Measurements from ENCODE around the gene DNAJC8.
A peak's percentile ranks its signal among the peaks of the same experiment; 100 is the strongest.

DNAJC8 gene, protein sequence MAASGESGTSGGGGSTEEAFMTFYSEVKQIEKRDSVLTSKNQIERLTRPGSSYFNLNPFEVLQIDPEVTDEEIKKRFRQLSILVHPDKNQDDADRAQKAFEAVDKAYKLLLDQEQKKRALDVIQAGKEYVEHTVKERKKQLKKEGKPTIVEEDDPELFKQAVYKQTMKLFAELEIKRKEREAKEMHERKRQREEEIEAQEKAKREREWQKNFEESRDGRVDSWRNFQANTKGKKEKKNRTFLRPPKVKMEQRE

DNA sequence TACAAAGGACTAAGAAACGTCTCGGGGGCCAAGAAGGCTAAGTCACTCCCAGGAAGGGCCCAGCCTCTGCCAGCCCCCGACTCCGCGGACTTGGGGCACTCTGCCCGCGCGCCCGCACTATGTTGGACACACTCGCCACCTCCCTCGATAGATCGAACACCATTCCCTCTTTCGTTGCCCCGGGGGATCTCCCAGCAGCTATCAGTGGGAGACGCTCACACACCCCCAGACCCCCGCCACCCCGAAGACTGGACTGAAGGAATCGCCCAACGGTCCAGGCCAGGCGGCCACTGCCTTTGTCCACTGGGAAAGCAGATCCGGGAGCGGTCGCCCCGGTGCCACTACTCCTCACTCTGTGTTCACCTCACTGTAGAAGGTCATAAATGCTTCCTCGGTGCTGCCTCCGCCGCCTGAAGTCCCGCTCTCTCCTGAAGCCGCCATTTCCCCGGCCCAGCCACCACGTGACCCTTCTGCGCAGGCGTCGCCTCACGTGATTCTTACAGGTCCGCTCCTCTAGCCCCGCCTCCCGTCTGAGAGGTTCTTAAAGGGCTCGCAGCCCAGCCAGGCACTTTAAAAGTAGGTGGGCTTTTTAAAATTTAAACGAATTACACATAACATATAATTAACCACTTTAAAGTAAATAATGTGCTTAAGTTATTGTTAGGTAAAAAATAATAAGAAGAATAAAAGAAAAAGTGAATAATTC, at the start of gene DNAJC8:
TSS of gene DNAJC8 (minus strand) at position 472 of the 706 bp plus-strand sequence. CDS start at position 441, 31 bp downstream.
- FAIRE-seq = peak; percentile 61

DNA sequence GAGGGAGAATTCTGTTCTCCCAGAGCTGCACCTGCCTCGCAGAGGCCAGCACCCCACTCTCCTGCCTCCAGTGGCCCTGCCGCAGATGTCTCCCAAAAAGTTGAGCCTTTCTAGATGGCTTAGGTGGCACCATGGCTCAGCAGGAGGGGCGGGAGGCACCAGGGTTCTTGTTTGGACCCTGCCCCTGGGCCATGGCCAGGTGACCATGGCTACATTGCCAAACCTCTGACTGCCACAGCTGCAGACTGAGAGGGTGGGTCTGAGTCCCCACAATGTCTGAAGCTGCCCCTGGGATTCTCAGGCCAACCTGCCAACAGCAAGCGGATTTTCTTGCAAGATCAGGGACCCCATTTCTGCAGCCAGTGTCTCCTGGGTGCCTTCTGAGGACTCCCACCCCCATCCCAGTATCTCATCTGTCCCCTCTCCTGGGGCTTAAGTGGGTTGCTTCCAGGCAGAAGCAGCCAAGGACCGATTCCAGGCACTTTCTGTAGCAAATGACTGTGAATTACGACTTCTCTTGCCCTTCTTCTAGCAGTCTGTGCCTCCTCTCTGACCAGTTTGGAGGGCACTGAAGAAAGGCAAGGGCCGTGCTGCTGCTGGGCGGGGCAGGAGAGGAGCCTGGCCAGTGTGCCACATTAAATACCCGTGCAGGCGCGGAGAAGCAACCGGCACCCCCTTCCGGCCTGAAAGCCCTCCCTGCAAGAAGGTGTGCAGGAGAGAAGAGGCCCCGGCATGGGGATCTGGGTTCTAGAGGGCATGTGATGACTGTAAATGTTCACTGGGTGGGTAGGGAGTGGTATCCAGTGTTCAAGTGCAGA, 49.0 kb upstream of the DNAJC8 start:
- FAIRE-seq = no peak

DNA sequence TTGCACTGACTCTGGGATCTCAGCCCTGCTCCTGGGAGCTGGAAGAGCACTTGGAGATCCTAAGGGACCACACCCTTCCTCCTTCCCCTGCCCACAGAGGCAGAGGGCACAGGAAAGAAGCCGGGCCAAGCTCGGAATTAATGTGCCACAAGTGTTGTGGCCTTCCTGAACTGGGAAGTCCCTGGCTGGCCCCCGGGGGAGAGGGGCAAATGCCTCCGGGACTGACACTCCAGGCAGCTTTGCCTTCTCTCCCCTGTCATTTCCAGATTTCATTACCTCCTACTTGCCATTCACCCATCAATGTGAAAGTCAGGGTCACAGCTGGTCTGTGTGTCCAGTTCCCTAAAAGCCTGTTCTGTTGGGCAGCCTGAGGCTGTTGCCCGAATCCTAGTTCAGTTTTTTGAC, 48.1 kb upstream of the DNAJC8 start:
- no peak for FAIRE-seq

DNA sequence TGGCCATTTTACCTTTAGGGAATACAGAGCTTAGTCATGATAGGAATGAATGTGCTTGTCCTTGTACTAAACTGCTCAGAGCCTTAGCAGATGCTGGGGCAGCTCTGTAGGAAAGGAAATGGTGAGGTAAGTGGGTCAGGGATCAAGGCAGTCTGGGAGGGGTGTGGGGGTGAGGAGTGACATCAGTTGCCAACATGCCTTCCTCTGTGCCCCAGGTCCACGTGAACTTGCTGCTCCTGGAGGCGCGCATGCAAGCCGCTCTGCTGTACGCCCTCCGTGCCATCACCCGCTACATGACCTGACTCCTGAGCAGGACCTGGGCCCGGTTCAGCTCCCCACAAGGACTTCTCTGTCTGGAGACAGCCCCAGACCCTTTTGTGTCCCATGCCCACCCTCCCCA, 47.7 kb upstream of the DNAJC8 start:
- FAIRE-seq = no peak

DNA sequence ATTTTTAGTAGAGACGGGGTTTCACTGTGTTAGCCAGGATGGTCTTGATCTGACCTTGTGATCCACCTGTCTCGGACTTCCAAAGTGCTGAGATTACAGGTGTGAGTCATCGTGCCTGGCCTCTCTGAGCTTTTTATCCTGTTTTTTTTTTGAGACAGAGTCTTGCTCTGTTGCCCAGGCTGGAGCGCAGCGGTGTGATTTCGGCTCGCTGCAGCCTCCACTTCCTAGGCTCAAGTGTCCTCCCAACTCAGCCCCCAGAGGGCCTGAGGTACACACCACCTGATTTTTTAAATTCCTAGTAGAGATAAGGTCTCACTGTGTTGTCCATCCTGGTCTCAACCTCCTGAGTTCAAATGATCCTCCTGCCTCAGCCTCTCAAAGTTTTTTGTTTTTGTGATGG, 46.9 kb upstream of the DNAJC8 start:
- no peak for FAIRE-seq

DNA sequence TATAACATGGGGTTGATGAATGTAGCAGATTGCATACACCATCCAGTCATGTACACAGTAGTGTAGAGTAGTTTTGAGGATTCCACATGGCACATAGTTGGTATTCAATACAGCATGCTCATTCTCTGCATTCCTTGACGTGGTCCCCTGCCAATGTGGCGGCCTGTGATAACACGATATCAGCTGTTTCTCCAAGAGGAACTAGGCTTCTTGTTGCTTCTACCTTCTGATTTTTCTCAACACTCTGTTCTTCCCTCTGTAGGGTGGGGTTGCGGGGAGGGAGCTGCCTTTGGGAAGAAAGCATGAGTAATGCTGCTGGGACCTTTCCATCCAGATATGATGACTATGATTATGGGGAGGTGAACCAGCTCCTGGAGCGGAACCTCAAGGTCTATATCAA, 45.9 kb upstream of the DNAJC8 start:
- no peak for FAIRE-seq

DNA sequence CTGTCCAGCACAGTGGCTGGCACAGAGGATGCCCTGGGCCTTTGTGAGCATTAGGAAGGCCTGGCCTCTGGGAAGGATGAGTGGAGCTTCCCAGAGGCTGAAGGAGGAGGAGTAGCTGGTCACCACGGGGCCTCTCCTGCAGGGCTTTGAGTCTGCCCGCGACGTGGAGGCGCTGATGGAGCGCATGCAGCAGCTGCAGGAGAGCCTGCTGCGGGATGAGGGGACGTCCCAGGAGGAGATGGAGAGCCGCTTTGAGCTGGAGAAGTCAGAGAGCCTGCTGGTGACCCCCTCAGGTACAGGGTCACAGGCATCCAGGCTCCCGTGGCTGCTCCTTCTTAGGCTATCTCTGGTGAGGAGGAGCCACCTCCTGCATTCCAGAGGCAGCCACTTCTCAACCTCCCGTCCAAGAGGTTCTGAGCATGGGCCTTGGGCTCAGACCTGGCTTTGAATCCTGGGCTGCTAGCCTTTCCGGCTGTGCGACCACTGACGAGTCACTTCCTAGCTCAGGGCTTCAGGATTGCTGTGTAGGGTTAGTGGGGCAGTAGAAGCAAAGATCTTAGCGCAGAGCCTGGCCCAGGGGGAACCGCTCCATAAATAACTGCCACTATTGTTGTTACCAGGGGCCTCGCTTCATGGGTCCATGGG, 40.5 kb upstream of the DNAJC8 start:
- no peak for FAIRE-seq

DNA sequence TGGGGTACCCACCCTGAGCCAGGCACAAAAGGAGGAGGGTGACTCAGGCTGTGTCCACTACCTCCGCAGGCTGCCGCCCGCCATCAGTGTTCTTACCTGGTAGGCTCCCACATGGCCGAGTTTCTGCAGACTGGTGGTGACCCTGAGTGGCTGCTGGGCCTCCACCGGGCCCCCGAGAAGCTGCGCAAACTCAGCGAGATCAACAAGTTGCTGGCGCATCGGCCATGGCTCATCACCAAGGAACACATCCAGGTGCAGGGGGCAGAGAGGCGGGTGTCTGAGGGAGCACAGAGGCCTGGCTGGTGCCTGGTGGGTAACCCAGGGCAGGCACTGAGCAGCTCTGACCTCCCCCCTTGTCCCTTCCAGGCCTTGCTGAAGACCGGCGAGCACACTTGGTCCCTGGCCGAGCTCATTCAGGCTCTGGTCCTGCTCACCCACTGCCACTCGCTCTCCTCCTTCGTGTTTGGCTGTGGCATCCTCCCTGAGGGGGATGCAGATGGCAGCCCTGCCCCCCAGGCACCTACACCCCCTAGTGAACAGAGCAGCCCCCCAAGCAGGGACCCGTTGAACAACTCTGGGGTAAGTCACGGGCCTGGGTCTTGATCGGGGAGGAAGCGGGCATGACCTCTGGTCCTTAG, 39.5 kb upstream of the DNAJC8 start:
- FAIRE-seq = no peak

DNA sequence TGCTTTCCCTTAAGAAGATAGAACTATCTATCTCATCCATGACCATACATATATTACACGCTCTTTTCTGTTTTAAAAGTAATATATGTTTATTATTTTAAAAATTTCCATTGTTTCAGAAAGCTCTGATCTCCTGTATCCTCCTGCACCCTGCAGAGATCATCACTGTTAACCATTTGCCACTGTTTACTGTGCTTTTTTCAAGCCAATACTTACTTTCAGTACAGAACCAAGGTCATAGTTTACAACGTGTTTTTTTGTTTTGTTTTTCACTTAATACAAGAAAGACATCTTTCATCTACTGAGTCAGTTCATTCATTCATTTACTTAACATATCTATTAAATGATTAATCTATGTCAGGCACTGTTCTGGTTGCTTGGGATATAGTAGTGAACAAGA, 36.7 kb upstream of the DNAJC8 start:
- FAIRE-seq = no peak

DNA sequence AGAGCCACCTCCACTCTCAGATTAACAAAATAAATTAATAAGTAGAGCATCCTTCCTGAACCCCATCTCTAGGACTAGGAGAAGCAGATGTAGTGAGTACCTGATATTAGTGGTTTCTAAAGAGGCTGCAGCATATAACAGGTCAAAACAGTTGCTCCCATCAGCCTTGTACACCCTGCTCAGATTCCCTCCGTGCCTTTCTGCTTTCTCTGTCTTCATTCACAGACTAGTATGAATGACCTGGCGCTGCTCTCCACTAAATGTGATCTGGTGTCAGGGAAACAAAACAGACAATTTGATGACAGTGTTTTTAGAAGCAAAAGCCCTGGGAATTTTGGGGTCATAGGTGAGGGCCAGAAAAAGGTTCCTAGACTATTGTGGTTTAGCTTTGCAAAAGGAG, 34.8 kb upstream of the DNAJC8 start:
- no peak for FAIRE-seq

DNA sequence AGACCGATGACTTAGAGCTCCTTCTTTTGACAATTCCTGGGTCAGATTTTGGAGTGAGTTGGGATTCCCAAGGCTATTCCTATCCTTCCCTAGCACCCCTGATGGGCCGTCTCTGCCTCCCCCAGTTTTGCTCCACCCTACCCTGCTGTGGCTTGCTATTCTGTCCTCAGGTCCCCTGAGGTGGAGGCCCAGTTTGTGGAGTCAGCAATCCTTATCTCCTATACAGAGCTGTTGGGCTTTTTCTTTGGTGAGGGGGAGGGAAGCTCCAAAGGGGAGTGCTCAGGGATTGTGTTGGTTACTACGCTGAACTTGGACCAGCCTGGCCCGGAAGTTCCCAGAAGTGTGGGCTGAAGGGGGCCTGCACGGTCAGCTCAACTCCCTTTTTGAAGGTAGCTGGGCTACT, 34.1 kb upstream of the DNAJC8 start:
- no peak for FAIRE-seq

DNA sequence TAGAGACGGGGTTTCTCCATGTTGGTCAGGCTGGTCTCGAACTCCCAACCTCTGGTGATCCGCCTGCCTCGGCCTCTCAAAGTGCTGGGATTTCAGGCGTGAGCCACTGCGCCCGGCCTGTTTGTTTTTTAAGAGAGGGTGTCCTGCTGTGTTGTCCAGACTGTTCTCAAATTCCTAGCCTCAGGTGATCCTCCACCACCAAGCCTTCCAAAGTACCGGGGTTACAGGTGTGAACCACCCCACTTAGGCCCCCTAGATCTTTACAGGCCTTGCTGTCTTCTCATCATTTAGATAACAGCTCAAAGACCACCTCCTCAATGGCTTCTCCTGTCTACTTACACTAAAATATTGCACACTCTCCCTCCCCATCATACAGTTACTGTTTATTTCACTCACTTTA, 32.7 kb upstream of the DNAJC8 start:
- no peak for FAIRE-seq

DNA sequence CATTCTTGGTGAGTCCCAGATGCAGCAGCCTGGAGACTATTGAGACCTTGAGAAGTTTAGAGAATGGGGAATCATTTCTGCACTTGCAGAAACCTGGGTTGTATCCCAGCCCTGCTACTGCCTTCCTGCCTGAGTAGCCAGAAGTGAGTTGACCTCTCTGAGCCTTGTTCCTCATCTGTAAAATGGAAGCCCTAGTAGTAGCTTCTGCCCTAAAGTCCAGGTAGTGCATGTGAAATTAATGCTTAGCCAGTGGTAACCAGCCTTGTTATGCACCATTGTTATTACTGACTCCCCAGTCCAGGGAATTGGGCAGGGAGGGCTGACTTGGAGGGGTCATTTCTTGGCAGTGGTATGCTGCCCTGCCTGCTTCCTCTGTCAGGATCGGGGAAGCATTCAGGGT, 32.1 kb upstream of the DNAJC8 start:
- FAIRE-seq = no peak

DNA sequence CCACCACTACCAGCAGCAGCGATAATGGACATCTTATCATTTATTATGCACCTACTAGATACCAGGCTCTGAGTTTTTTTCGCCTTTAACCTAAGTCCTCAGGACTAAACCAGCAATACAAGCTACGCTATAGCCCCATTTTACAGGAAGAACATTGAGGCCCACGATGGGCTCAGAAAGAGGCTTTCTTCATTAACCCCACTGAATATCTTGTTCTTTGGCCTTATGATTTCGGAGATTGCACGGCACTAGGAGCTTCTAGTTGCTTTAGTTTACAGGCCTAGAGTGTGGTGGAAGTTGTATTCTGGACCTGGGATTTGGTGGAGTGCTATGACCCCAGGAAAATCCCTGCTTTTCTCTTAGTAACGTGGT, 28.0 kb upstream of the DNAJC8 start:
- FAIRE-seq = no peak

DNA sequence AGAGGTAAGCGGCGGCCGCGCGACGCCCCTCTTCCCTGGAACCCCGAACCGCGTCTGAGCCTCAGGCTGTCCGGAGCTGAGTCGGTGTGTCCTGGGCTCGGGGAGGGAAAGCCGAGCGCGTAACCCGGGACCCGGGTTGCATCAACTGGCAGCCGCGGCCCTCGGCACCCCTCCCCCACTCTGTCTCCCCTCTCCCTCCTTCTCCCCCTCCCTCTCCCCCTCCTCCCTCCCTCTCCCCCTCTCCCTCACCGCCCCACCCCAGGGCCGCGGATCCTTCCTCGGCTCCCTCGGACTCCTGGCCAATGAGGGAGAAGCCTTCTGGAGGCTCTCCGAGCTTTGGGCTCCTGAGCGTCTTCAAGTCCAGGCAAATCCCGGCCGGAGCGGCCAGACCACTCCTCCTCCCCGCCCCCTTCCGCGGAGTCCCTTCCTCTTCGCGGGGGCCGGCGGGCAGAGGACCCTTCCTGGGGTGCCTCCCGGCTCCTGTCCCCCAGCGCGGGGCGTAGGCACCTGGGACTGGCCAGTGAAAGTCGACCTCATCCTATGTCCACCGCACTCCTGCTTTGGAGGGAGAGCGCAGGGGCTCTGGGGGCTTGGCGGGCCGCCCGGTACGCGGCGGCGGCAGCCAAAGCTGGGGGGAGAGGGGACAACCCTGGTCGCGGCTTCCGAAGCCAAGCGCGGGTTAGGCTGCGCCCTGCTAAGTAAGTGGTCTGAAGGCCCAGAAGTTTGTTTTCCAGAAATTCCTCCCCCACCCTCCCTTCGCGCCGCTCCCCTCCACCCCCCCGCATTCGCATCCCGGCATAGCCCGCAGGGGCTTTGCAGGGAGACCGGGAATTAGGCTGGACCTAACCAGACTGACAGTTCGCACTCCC, 27.3 kb upstream of the DNAJC8 start:
- FAIRE-seq = no peak

DNA sequence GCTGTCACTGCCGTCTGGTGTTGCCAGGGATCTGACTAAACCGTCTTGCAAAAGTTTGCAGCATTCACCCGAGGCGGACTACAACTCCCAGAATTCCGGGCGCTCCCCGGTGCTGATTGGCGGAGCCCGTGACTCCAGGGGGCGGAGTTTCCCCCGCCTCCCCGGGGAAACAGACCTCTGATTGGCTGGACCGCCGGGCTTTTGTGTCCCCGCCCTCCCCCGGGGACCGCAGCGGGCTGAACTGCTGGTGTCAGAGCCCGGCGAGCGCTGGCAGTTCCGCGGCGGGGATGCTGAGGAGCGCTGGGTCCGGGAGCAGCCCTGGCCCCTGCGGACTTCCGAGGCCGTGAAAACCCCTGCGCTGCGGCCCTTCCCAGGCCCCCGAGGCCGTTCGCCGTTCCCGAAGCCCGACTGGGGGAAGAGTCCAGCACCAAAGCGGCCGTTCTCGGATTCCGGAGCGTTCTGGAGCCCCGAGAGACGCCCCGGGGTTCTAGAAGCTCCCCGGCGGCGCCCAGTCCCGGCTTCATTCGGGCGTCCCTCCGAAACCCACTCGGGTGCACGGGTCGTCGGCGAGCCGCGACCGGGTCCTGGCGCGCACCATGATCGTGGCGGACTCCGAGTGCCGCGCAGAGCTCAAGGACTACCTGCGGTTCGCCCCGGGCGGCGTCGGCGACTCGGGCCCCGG, 26.6 kb upstream of the DNAJC8 start, which contains the start of gene SESN2:
TSS of gene SESN2 (plus strand) at position 267 of the 682 bp plus-strand sequence. CDS start at position 597, 330 bp downstream.
- FAIRE-seq = peak; percentile 96

DNA sequence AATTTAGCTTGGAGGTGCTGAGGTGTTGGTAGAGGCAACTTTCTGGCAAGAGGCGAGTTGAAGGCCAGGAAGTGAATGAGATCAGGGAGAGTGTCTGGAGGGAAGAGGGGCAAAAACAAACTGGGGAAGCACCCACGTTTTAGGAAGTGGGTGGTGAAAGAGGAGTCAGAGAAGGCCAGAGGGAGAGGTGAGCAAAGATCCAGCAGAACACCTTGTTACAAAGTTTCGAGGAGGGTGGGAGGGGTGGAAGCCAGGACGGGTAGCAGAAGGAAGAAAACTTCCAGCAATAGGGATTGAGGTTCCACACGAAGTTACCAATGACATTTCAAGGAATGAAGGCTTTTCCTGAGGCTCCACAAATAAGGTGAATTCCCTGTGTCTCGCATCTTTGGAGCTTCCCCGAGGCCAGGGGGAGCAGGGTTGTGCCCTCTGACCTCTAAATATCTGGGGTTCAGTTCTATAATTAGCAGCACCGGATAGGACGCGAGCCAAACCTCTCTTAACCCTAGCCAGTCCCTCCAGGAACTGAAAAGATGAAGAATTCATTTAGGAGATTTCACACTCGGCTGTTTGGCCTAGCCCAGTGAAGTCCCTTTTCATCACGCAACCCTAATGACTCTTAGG, 25.9 kb upstream of the DNAJC8 start:
- FAIRE-seq = no peak

DNA sequence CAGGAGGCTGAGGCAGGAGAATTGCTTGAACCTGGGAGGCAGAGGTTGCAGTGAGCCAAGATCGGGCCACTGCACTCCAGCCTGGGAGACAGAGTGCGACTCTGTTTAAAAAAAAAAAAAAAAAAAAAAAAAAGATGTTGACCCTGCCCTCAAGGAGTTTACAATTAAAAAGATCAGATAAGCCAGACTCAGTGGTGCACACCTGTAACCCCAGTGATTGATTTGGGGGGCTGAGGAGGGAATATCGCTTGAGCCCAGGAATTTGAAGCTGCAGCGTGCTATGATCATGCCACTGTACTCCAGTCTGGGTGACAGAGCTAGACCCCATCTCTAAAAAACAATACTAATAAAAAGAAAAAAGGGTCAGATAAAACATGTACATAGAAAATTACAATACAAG, 24.9 kb upstream of the DNAJC8 start:
- FAIRE-seq = no peak

DNA sequence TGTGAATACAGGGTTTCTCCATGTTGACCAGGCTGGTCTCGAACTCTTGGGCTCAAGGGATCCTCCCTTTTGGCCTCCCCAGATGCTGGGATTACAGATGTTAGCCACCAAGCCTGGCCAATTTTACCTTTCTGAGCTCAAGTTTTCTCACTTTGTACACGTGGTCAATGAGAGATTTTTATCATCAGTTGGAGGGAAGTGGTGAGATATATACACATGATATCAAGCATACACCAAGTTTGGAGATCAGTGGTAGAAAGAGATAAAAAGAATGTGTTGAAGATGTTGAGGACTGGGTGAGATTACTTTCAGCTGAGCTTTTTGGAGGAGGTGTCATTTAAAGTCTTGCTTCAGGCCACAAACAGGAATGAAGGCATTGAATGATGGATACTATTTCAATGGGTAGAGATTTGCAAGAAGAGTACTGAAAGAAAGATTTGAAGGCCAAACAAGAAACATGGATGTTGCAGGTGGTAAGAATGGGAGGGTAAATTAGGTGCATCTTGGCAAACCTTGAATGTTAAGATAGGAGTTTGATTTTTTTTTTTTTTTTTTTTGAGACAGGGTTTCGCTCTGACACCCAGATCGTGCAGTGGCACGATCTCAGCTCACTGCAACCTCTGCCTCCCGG, 23.5 kb upstream of the DNAJC8 start:
- FAIRE-seq = no peak

DNA sequence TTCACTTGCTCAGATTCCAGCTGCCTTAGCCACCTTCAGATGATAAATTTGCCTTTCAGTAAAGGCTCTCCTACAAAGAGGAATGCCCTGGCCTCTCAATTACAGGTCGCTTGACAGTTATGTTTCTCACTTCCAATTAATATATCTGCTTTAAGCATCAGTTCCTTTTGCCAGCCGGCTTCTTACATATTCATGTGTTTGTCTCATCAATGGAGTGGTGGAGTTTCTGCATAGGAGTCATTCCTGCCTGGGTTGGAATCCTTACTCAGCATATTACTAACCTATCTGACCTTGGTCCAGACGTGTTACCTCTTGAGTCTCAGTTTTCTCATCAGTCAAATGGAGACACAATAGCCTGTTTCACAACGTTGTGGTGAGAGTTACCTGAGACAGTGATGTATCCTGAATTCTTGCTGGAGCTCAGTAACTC, 17.1 kb upstream of the DNAJC8 start:
- no peak for FAIRE-seq
